H1 (cell line): ENCODE measurements around the gene GPER1.

Experiments used
- JUND ChIP-seq: IDR thresholded peaks from 2 replicates; pipeline ENCODE4 v1.6.1; 2011; ENCODE audit warnings: mild to moderate bottlenecking, improper control_type of control experiment, low read length
- POLR2A ChIP-seq, 2 experiments: IDR thresholded peaks; 1 replicate in 1 of 2; 2 replicates in 1 of 2; pipeline ENCODE4 v1.6.1; 2011; ENCODE audit warnings: low read depth in 2 of 2, low read length in 2 of 2, mild to moderate bottlenecking in 2 of 2; ENCODE audit errors: control extremely low read depth in 1 of 2
- RBBP5 ChIP-seq: IDR thresholded peaks from 2 replicates; pipeline ENCODE4 v1.7.1; 2012; ENCODE audit warnings: low read depth, mild to moderate bottlenecking, inconsistent platforms, low read length, moderate library complexity, borderline replicate concordance
- RFX5 ChIP-seq: IDR thresholded peaks from 2 replicates; pipeline ENCODE4 v1.6.1; 2011; ENCODE audit warnings: low read depth, low read length, improper control_type of control experiment, borderline replicate concordance
- RXRA ChIP-seq: IDR thresholded peaks from 2 replicates; pipeline ENCODE4 v1.6.1; 2011; ENCODE audit warnings: low read depth, mild to moderate bottlenecking, low read length, moderate library complexity; ENCODE audit not compliant: insufficient read depth
- TAF1 ChIP-seq: IDR thresholded peaks from 2 replicates; pipeline ENCODE4 v1.6.1; 2011; ENCODE audit warnings: mild to moderate bottlenecking, low read depth, low read length
- TBP ChIP-seq: IDR thresholded peaks from 2 replicates; pipeline ENCODE4 v1.6.1; 2011; ENCODE audit warnings: low read depth, low read length, improper control_type of control experiment
- TF ChIP-seq, protein P1 (sequence below), 3 experiments: IDR thresholded peaks; 1 replicate in 2 of 3; 2 replicates in 1 of 3; pipeline versions ENCODE4 v1.5.1 to v1.6.1; 2011; ENCODE audit warnings: low read length in 3 of 3, mild to moderate bottlenecking in 3 of 3, inconsistent platforms in 2 of 3, low read depth in 1 of 3, moderate library complexity in 1 of 3; ENCODE audit not compliant: insufficient read depth in 1 of 3; ENCODE audit errors: control extremely low read depth in 1 of 3

DNA sequence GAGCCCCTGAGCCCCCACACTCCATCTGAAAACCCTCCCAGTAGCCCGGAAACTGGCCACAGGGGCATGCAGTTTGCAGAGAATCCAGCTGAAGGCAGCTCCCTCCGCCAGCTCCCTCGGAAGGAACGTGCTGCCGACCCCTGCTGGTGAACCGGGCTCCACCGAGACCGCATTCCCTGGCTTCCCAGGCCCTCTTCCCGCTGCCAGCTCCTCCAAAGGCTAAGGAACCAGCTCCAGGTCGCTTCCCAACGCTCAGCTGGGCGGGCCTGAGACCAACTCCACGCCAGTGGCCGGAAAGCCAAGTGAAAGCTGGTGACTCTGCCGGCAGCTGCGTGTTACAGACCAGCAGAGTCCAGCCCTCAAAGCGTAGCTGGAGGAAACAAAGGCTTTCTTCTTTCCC lies 35.8 kb downstream of the GPER1 start:
- TF ChIP-seq TBP: peak; percentile 89
- no peak for TF ChIP-seq POLR2A (IDR thresholded peaks at IDR 0.05; ENCODE audit: control extremely low read depth in 1 of 2, low read depth in 2 of 2, low read length in 2 of 2)
- 0 out of 2 replicates have a peak, but pooled peaks have one; percentile 29 for TF ChIP-seq TAF1
- TF ChIP-seq, protein P1, sequence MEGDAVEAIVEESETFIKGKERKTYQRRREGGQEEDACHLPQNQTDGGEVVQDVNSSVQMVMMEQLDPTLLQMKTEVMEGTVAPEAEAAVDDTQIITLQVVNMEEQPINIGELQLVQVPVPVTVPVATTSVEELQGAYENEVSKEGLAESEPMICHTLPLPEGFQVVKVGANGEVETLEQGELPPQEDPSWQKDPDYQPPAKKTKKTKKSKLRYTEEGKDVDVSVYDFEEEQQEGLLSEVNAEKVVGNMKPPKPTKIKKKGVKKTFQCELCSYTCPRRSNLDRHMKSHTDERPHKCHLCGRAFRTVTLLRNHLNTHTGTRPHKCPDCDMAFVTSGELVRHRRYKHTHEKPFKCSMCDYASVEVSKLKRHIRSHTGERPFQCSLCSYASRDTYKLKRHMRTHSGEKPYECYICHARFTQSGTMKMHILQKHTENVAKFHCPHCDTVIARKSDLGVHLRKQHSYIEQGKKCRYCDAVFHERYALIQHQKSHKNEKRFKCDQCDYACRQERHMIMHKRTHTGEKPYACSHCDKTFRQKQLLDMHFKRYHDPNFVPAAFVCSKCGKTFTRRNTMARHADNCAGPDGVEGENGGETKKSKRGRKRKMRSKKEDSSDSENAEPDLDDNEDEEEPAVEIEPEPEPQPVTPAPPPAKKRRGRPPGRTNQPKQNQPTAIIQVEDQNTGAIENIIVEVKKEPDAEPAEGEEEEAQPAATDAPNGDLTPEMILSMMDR (IDR thresholded peaks at IDR 0.05; ENCODE audit: control extremely low read depth in 1 of 3, insufficient read depth in 1 of 3, low read depth in 1 of 3, low read length in 3 of 3): peak; percentile 71 to 79 (median 71)
- TF ChIP-seq RXRA: no peak
- TF ChIP-seq JUND: no peak
- TF ChIP-seq RBBP5: no peak
- TF ChIP-seq RFX5: no peak
